ENCODE data around the gene PBX3.

The PBX3 gene

DNA sequence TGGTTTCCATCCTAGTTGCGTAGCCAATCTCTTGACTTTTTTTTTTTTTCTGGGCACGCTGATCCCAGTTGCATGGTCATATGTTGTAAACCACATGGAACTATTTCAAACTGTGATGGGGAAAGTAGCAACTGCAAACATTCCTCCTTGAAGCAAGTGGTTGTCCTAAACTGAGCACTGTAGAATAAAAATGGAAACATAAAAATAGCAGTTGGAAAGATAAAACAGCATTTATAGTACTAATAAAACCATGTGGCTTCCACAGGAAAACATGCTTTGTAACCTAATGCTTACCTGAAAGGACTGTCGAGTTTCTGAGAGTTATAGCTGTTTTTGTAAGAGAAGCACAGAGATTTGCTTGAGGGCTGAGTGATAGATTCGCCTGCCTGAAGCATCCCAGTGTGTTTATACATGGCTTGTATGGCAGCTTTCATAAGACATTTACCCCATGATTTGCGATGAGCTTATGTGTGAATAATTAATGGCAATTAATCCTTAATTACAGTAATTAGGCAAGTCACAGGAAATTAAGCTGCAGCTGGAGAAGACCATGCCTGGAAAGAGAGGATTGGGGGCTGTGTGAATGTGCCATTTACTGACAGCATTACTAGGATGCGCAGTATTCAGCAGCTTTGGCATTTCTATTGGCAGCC, 136.5 kb downstream of the PBX3 start:
- DNase-seq = no peak
- no peaks in the 10 kb centered on the region for H3K27me3 ChIP-seq (ENCODE audit: insufficient read depth, low read length, poor library complexity)
- H3K18ac ChIP-seq (ENCODE audit: low read length) = no peak overlapping the region
- H3K56ac ChIP-seq (ENCODE audit: low read length) = no peak overlapping the region
- H2BK15ac ChIP-seq (replicated peaks; ENCODE audit: low read depth) = no peak overlapping the region
- H2BK5ac ChIP-seq (ENCODE audit: low read length) = no peak overlapping the region
- H2AK5ac ChIP-seq (ENCODE audit: low read length) = no peak overlapping the region
- no peak overlapping the region for H3K4me2 ChIP-seq (ENCODE audit: low read length)
- H3K23ac ChIP-seq (ENCODE audit: low read length) = no peak overlapping the region
- no peaks in the 10 kb centered on the region for H3K79me2 ChIP-seq (ENCODE audit: control insufficient read depth, insufficient read depth, low read length)
- H4K5ac ChIP-seq (ENCODE audit: low read length) = no peak overlapping the region
- H3K4me3 ChIP-seq (ENCODE audit: low read length) = no peak overlapping the region
- H3K9ac ChIP-seq (ENCODE audit: low read length) = no peak overlapping the region
- H3K4me1 ChIP-seq (ENCODE audit: control insufficient read depth, low read depth, low read length) = peaks cover 2% of the 10 kb centered on the region
- H3K79me1 ChIP-seq (ENCODE audit: low read length) = no peaks in the 10 kb centered on the region
- H3K4ac ChIP-seq (ENCODE audit: low read depth, low read length) = no peak overlapping the region
- no peak overlapping the region for H4K8ac ChIP-seq (ENCODE audit: low read depth, low read length)
- no peaks in the 10 kb centered on the region for H3K36me3 ChIP-seq (ENCODE audit: control insufficient read depth, insufficient read depth, low read length)
- H2BK120ac ChIP-seq (ENCODE audit: low read depth, low read length) = no peak overlapping the region
- WGBS (ENCODE audit: extremely low coverage, insufficient coverage, low lambda C conversion rate) = no CpG with 5 or more reads among the region's 6 CpGs
- no peak overlapping the region for H3K27ac ChIP-seq (ENCODE audit: low read depth, low read length)

DNA sequence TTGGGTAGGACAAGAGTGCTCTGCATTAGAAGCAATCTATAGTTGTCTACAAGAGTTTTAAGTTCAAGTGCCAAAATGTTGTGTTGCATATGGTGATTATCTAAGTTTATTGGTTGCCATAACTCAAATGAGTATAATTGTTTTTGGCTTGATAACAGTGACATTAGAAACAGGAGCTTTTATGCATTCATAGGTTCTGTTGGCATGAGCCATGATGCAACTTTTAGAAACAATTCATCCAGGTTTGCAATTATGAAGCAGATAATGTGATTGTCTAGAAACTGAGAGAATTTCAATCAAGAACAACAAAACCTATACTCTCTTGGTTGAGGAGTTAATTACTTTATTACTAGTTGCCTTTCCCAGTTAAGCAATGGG, 137.0 kb downstream of the PBX3 start:
- H3K36me3 ChIP-seq (ENCODE audit: control insufficient read depth, insufficient read depth, low read length) = no peaks in the 10 kb centered on the region
- H3K79me2 ChIP-seq (ENCODE audit: control insufficient read depth, insufficient read depth, low read length) = no peaks in the 10 kb centered on the region
- no peak overlapping the region for H4K8ac ChIP-seq (ENCODE audit: low read depth, low read length)
- H2AK5ac ChIP-seq (ENCODE audit: low read length) = no peak overlapping the region
- no peak overlapping the region for H2BK5ac ChIP-seq (ENCODE audit: low read length)
- H2BK15ac ChIP-seq (replicated peaks; ENCODE audit: low read depth) = no peak overlapping the region
- H4K5ac ChIP-seq (ENCODE audit: low read length) = no peak overlapping the region
- no peak overlapping the region for H3K9ac ChIP-seq (ENCODE audit: low read length)
- H3K18ac ChIP-seq (ENCODE audit: low read length) = no peak overlapping the region
- H2BK120ac ChIP-seq (ENCODE audit: low read depth, low read length) = no peak overlapping the region
- no peak overlapping the region for H3K56ac ChIP-seq (ENCODE audit: low read length)
- no peak overlapping the region for H3K4me3 ChIP-seq (ENCODE audit: low read length)
- H3K23ac ChIP-seq (ENCODE audit: low read length) = no peak overlapping the region
- no peak overlapping the region for H3K4ac ChIP-seq (ENCODE audit: low read depth, low read length)
- no peak overlapping the region for H3K4me2 ChIP-seq (ENCODE audit: low read length)
- peaks cover 2% of the 10 kb centered on the region for H3K79me1 ChIP-seq (ENCODE audit: low read length)
- H3K27me3 ChIP-seq (ENCODE audit: insufficient read depth, low read length, poor library complexity) = no peaks in the 10 kb centered on the region
- no peak for DNase-seq
- no peak overlapping the region for H3K27ac ChIP-seq (ENCODE audit: low read depth, low read length)
- peaks cover 4% of the 10 kb centered on the region for H3K4me1 ChIP-seq (ENCODE audit: control insufficient read depth, low read depth, low read length)

DNA sequence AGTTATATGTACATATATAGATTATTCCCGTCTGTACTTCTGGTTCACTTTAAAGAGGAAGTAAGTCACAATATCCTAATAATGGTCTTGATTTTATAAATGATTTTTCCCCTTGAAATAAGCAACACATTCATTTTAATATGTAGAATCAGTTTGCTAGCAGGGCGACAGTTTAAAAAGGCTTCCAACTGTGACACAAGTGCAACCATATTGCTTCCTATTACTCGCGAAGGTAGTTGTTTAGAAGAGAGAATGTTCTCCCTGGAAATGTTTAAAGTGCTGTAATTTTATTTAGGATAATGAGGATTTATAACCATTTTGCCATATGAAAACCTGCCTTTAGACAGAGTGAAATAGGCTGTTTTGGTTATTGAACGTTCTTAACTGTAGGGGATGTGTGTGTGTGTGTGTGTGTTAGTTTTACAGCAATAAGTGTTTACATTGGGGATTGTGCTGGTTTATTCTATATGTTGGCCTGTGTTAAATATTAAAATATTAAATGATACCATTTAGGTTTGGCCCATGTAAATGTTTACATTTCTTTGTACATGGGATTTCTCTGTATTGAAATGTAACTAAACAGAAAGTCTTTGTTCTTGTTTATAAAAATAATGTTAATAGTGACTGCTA, 138.3 kb downstream of the PBX3 start:
- no peak overlapping the region for H3K27ac ChIP-seq (ENCODE audit: low read depth, low read length)
- H2BK15ac ChIP-seq (replicated peaks; ENCODE audit: low read depth) = no peak overlapping the region
- H3K27me3 ChIP-seq (ENCODE audit: insufficient read depth, low read length, poor library complexity) = no peaks in the 10 kb centered on the region
- no peak overlapping the region for H3K4me2 ChIP-seq (ENCODE audit: low read length)
- H3K79me2 ChIP-seq (ENCODE audit: control insufficient read depth, insufficient read depth, low read length) = no peaks in the 10 kb centered on the region
- peaks cover 2% of the 10 kb centered on the region for H3K79me1 ChIP-seq (ENCODE audit: low read length)
- DNase-seq = no peak
- no peak overlapping the region for H3K9ac ChIP-seq (ENCODE audit: low read length)
- H3K4ac ChIP-seq (ENCODE audit: low read depth, low read length) = no peak overlapping the region
- H2BK5ac ChIP-seq (ENCODE audit: low read length) = no peak overlapping the region
- no peak overlapping the region for H3K23ac ChIP-seq (ENCODE audit: low read length)
- no peak overlapping the region for H3K56ac ChIP-seq (ENCODE audit: low read length)
- no peak overlapping the region for H3K18ac ChIP-seq (ENCODE audit: low read length)
- peaks cover 4% of the 10 kb centered on the region for H3K4me1 ChIP-seq (ENCODE audit: control insufficient read depth, low read depth, low read length)
- H3K36me3 ChIP-seq (ENCODE audit: control insufficient read depth, insufficient read depth, low read length) = no peaks in the 10 kb centered on the region
- H3K4me3 ChIP-seq (ENCODE audit: low read length) = no peak overlapping the region
- WGBS (ENCODE audit: extremely low coverage, insufficient coverage, low lambda C conversion rate) = no CpG with 5 or more reads among the region's 5 CpGs
- H2BK120ac ChIP-seq (ENCODE audit: low read depth, low read length) = no peak overlapping the region
- H2AK5ac ChIP-seq (ENCODE audit: low read length) = no peak overlapping the region
- no peak overlapping the region for H4K8ac ChIP-seq (ENCODE audit: low read depth, low read length)
- H4K5ac ChIP-seq (ENCODE audit: low read length) = no peak overlapping the region

DNA sequence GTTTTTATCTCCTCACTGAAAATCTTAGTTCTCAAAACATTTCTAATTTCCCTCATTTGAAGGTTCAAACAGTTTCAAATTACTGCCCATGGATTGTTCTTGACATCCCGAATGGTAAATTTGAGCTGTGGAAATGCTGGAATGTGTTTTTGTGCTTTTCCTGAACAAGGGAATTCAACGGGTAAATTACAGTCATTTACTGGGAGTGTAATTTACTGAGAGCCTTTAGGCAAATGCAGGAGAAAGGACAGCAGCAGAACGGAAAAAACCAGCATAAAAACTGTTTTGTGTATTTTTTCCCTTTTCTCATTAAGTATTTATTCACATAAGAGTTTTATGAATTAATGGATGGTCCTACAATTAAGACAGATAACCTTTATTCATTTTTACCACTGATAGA, 139.2 kb downstream of the PBX3 start:
- Histone ChIP-seq H3K9ac (ENCODE audit: low read length) (no peak overlapping the region), H3K79me2 (ENCODE audit: control insufficient read depth, insufficient read depth, low read length) (no peaks in the 10 kb centered on the region), H2BK5ac (ENCODE audit: low read length) (no peak overlapping the region), H4K8ac (ENCODE audit: low read depth, low read length) (no peak overlapping the region), H3K36me3 (ENCODE audit: control insufficient read depth, insufficient read depth, low read length) (no peaks in the 10 kb centered on the region), H3K4me1 (ENCODE audit: control insufficient read depth, low read depth, low read length) (peaks cover 4% of the 10 kb centered on the region), H3K27me3 (ENCODE audit: insufficient read depth, low read length, poor library complexity) (no peaks in the 10 kb centered on the region), H2AK5ac (ENCODE audit: low read length) (no peak overlapping the region), H3K79me1 (ENCODE audit: low read length) (peaks cover 2% of the 10 kb centered on the region), H3K23ac (ENCODE audit: low read length) (no peak overlapping the region), H3K4me3 (ENCODE audit: low read length) (no peak overlapping the region), H3K4me2 (ENCODE audit: low read length) (no peak overlapping the region), H3K18ac (ENCODE audit: low read length) (no peak overlapping the region), H4K5ac (ENCODE audit: low read length) (no peak overlapping the region), H3K27ac (ENCODE audit: low read depth, low read length) (no peak overlapping the region), H2BK15ac (replicated peaks; ENCODE audit: low read depth) (peak overlapping the region; percentile 57), H3K4ac (ENCODE audit: low read depth, low read length) (no peak overlapping the region), H2BK120ac (ENCODE audit: low read depth, low read length) (no peak overlapping the region), H3K56ac (ENCODE audit: low read length) (no peak overlapping the region)
- no CpG with 5 or more reads among the region's 3 CpGs for WGBS (ENCODE audit: extremely low coverage, insufficient coverage, low lambda C conversion rate)
- DNase-seq = no peak

DNA sequence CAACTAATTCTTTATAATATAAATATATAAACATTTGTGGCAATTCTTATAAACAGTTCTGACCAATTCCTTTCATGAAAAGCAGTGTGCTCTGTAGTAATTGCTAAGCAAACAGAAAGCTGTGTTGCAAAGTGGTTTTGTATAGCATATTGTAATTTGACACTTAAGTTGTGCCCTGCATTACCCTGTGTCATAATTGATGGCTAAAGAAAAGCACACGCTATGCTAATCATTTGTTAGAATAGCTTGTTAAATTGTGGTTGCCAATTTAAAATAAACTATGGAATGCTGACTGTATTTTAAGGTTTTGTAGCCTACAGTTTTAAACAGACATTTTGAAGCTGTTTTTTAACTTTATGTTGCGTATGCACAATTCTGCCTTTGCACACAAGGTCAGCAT, 140.0 kb downstream of the PBX3 start:
- Histone ChIP-seq H3K79me1 (ENCODE audit: low read length) (peaks cover 2% of the 10 kb centered on the region), H3K79me2 (ENCODE audit: control insufficient read depth, insufficient read depth, low read length) (no peaks in the 10 kb centered on the region), H3K4me2 (ENCODE audit: low read length) (no peak overlapping the region), H3K4me3 (ENCODE audit: low read length) (no peak overlapping the region), H4K5ac (ENCODE audit: low read length) (no peak overlapping the region), H3K9ac (ENCODE audit: low read length) (no peak overlapping the region), H4K8ac (ENCODE audit: low read depth, low read length) (no peak overlapping the region), H3K27me3 (ENCODE audit: insufficient read depth, low read length, poor library complexity) (no peaks in the 10 kb centered on the region), H2AK5ac (ENCODE audit: low read length) (no peak overlapping the region), H3K27ac (ENCODE audit: low read depth, low read length) (no peak overlapping the region), H2BK15ac (replicated peaks; ENCODE audit: low read depth) (no peak overlapping the region), H3K18ac (ENCODE audit: low read length) (no peak overlapping the region), H3K4me1 (ENCODE audit: control insufficient read depth, low read depth, low read length) (peaks cover 4% of the 10 kb centered on the region), H3K4ac (ENCODE audit: low read depth, low read length) (no peak overlapping the region), H3K56ac (ENCODE audit: low read length) (no peak overlapping the region), H2BK120ac (ENCODE audit: low read depth, low read length) (no peak overlapping the region), H3K23ac (ENCODE audit: low read length) (no peak overlapping the region), H3K36me3 (ENCODE audit: control insufficient read depth, insufficient read depth, low read length) (no peaks in the 10 kb centered on the region), H2BK5ac (ENCODE audit: low read length) (no peak overlapping the region)
- DNase-seq = no peak
- WGBS (ENCODE audit: extremely low coverage, insufficient coverage, low lambda C conversion rate) = no CpG with 5 or more reads among the region's 2 CpGs

DNA sequence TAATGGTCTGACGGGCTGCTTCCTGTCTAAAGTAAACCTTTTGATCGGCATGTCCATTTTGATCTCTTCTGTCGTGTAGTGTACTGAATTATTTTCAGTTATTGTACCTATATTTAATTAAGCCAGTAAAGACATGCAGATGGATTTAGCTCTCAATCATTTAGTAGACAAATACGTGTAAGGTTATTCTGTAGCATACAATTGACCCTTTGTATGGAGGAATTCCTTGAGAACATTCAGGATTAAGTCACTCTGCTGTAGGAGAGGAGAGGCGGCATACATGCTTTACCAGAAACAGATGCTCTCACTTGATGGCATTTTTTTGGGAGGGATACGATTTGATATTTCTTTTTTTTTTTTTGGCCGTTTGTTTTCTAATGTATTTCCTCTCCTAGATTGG, 141.0 kb downstream of the PBX3 start:
- Histone ChIP-seq H3K23ac (ENCODE audit: low read length) (no peak overlapping the region), H3K4ac (ENCODE audit: low read depth, low read length) (no peak overlapping the region), H3K27ac (ENCODE audit: low read depth, low read length) (no peak overlapping the region), H3K79me2 (ENCODE audit: control insufficient read depth, insufficient read depth, low read length) (no peaks in the 10 kb centered on the region), H3K9ac (ENCODE audit: low read length) (no peak overlapping the region), H4K8ac (ENCODE audit: low read depth, low read length) (no peak overlapping the region), H3K79me1 (ENCODE audit: low read length) (peaks cover 2% of the 10 kb centered on the region), H2BK15ac (replicated peaks; ENCODE audit: low read depth) (no peak overlapping the region), H2BK5ac (ENCODE audit: low read length) (no peak overlapping the region), H3K56ac (ENCODE audit: low read length) (no peak overlapping the region), H3K4me1 (ENCODE audit: control insufficient read depth, low read depth, low read length) (peaks cover 4% of the 10 kb centered on the region), H2AK5ac (ENCODE audit: low read length) (no peak overlapping the region), H3K4me3 (ENCODE audit: low read length) (no peak overlapping the region), H3K18ac (ENCODE audit: low read length) (no peak overlapping the region), H3K36me3 (ENCODE audit: control insufficient read depth, insufficient read depth, low read length) (no peaks in the 10 kb centered on the region), H2BK120ac (ENCODE audit: low read depth, low read length) (no peak overlapping the region), H4K5ac (ENCODE audit: low read length) (no peak overlapping the region), H3K27me3 (ENCODE audit: insufficient read depth, low read length, poor library complexity) (no peaks in the 10 kb centered on the region), H3K4me2 (ENCODE audit: low read length) (no peak overlapping the region)
- no CpG with 5 or more reads among the region's 7 CpGs for WGBS (ENCODE audit: extremely low coverage, insufficient coverage, low lambda C conversion rate)
- DNase-seq = peak; percentile 85
